Endothelial cell (in vitro differentiated cells): Measurements from ENCODE around the gene NEGR1. TPM values are rescaled to one million over a fixed set of nuclear protein-coding genes. Genes with fewer than 3 reads are reported as not detected.

ENCODE experiments used
- DNase-seq: peaks from one replicate; pipeline ENCODE4 v3.0.0; 2021; ENCODE audit warnings: low spot score
- H3K27ac Mint-ChIP-seq: one replicate; pipeline ENCODE4 v1.8.0; 2021; ENCODE audit warnings: mixed read lengths, inconsistent platforms; ENCODE audit not compliant: unreplicated experiment
- H3K27me3 Mint-ChIP-seq: one replicate; pipeline ENCODE4 v1.8.0; 2021; ENCODE audit warnings: mild to moderate bottlenecking, moderate library complexity, mixed read lengths, inconsistent platforms; ENCODE audit not compliant: unreplicated experiment
- H3K36me3 Mint-ChIP-seq: one replicate; pipeline ENCODE4 v1.8.0; 2021; ENCODE audit warnings: mild to moderate bottlenecking, low read depth, mixed read lengths, inconsistent platforms; ENCODE audit not compliant: unreplicated experiment
- H3K4me1 Mint-ChIP-seq: one replicate; pipeline ENCODE4 v1.8.0; 2021; ENCODE audit warnings: mild to moderate bottlenecking, mixed read lengths, inconsistent platforms; ENCODE audit not compliant: unreplicated experiment
- H3K4me3 Mint-ChIP-seq: one replicate; pipeline ENCODE4 v1.8.0; 2021; ENCODE audit warnings: mild to moderate bottlenecking, mixed read lengths, inconsistent platforms; ENCODE audit not compliant: unreplicated experiment
- H3K9me3 Mint-ChIP-seq: one replicate; pipeline ENCODE4 v1.8.0; 2021; ENCODE audit warnings: mixed read lengths, inconsistent platforms; ENCODE audit not compliant: unreplicated experiment
- total RNA-seq: library from RNA; stranded (reverse); fragmentation: NEBNext Ultra II Directional; extraction: Animal tissue kit (Norgen Biotek cat#: 25700); gene quantifications from one replicate; pipeline ENCODE4 v1.2.1, GENCODE V29; 2021; ENCODE audit not compliant: unreplicated experiment
- TF ChIP-seq, protein P1 (sequence below): fragments of 200-600 bp; sonication (generic); IDR thresholded peaks from one replicate; pipeline ENCODE4 v1.5.0; 2021; ENCODE audit warnings: antibody characterized with exemption; ENCODE audit not compliant: unreplicated experiment

The NEGR1 gene
- total RNA-seq, 1 donor from 2014 or later, result 2.9 TPM

- Mint-ChIP-seq H3K27ac (no peak overlapping the region), H3K4me3 (no peak overlapping the region), H3K36me3 (no peaks in the 10 kb centered on the region), H3K27me3 (peaks cover 2% of the 10 kb centered on the region), H3K4me1 (no peaks in the 10 kb centered on the region), H3K9me3 (no peaks in the 10 kb centered on the region)
- TF ChIP-seq, protein P1, sequence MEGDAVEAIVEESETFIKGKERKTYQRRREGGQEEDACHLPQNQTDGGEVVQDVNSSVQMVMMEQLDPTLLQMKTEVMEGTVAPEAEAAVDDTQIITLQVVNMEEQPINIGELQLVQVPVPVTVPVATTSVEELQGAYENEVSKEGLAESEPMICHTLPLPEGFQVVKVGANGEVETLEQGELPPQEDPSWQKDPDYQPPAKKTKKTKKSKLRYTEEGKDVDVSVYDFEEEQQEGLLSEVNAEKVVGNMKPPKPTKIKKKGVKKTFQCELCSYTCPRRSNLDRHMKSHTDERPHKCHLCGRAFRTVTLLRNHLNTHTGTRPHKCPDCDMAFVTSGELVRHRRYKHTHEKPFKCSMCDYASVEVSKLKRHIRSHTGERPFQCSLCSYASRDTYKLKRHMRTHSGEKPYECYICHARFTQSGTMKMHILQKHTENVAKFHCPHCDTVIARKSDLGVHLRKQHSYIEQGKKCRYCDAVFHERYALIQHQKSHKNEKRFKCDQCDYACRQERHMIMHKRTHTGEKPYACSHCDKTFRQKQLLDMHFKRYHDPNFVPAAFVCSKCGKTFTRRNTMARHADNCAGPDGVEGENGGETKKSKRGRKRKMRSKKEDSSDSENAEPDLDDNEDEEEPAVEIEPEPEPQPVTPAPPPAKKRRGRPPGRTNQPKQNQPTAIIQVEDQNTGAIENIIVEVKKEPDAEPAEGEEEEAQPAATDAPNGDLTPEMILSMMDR, result no peak
- DNase-seq, result no peak
Measured at GRCh38 chr1:71766748-71767147, 515.6 kb downstream of the NEGR1 start.

GRCh38 chr1:71762514-71763255 is 519.7 kb downstream of the NEGR1 start:
- Mint-ChIP-seq H3K27ac (no peak overlapping the region), H3K27me3 (no peaks in the 10 kb centered on the region), H3K4me1 (no peaks in the 10 kb centered on the region), H3K9me3 (no peaks in the 10 kb centered on the region), H3K4me3 (no peak overlapping the region), H3K36me3 (no peaks in the 10 kb centered on the region)
- no peak for DNase-seq
- TF ChIP-seq, protein P1, result no peak

- Mint-ChIP-seq H3K27ac (no peak overlapping the region), H3K27me3 (no peaks in the 10 kb centered on the region)
- TF ChIP-seq, protein P1, result no peak
Measured at GRCh38 chr1:71755441-71755840, 526.9 kb downstream of the NEGR1 start.

GRCh38 chr1:71753746-71754145 is 528.6 kb downstream of the NEGR1 start:
- DNase-seq, result no peak
- H3K36me3 Mint-ChIP-seq, result no peaks in the 10 kb centered on the region
- no peaks in the 10 kb centered on the region for H3K9me3 Mint-ChIP-seq
- H3K4me1 Mint-ChIP-seq, result peaks cover 5% of the 10 kb centered on the region
- H3K27me3 Mint-ChIP-seq, result no peaks in the 10 kb centered on the region
- H3K4me3 Mint-ChIP-seq, result no peak overlapping the region
- no peak overlapping the region for H3K27ac Mint-ChIP-seq
- TF ChIP-seq, protein P1, result no peak

More at GRCh38 chr1:71755441-71755840, 526.9 kb downstream of the NEGR1 start:
- DNase-seq, result no peak
- no peak overlapping the region for H3K4me3 Mint-ChIP-seq
- H3K4me1 Mint-ChIP-seq, result peaks cover 5% of the 10 kb centered on the region
- no peaks in the 10 kb centered on the region for H3K36me3 Mint-ChIP-seq
- H3K9me3 Mint-ChIP-seq, result no peaks in the 10 kb centered on the region

- Mint-ChIP-seq H3K36me3 (no peaks in the 10 kb centered on the region), H3K27ac (no peak overlapping the region), H3K4me3 (no peak overlapping the region), H3K9me3 (no peaks in the 10 kb centered on the region), H3K4me1 (no peaks in the 10 kb centered on the region), H3K27me3 (no peaks in the 10 kb centered on the region)
- no peak for DNase-seq
- TF ChIP-seq, protein P1, result no peak
Measured at GRCh38 chr1:71745326-71745725, 537.0 kb downstream of the NEGR1 start.
